Inferior parietal cortex (tissue), 1 donor: ENCODE results near the gene DRD3.

Source experiments
- DNase-seq: peaks from one replicate; pipeline ENCODE4 v3.0.0-alpha.2; 2016; ENCODE audit errors: extremely low spot score

DRD3 gene

DNA sequence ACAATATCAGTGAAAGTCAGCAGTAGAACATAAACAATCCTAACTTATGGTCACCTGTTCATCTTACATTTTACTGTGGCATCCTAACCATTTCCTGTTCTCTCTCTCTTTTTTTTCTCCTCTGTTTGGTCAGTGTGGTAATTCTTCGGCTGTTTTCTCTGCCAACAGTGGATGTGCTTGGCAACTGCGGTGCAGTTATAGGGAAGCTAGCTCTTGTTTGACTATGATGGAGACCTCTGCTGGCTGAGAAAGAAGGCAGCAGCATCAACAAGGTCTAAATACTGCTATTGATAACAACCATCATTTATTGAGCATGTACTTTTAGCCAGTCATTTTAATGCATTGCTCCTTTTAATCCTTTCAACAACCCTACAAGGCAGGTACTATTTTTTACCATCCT lies 723 bp upstream of the DRD3 start:
- peak; percentile 9 for DNase-seq

DNA sequence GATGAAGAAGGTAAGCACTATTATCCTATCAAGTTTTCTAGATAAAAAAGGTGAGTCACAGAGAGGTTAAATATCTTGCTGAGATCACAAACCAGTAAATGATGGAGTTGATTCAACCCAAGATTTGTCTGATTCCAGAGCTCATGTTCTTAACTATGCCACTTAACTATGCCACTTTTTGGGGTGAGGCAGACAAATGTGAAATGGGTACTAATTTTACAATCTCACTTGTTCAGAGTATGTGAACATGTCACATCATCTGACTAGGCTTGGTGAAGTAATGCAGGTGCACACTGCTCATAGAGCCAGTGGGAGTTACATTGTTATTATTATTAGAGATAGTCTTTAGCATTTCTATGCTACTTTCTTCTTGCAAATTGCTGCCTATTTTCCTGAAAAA lies 2.0 kb downstream of the DRD3 start:
- DNase-seq, result no peak

DNA sequence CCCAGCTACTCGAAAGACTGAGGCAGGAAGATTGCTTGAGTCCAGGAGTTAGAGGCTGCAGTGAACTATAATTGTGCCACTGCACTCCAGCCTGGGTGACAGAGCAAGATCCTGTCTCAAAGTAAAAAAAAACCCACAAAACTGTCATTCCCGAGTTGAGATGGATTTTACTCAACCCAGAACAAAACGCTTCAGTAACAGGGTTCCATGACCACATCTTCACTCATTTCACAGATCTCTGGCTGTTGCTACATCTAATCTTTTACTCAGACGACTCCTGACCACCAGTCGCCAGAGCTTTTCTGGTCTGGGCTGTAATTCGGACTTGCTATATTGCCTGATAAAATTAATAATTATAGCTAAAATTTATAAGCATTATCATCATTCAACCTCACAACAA lies 2.4 kb downstream of the DRD3 start:
- DNase-seq, result no peak

DNA sequence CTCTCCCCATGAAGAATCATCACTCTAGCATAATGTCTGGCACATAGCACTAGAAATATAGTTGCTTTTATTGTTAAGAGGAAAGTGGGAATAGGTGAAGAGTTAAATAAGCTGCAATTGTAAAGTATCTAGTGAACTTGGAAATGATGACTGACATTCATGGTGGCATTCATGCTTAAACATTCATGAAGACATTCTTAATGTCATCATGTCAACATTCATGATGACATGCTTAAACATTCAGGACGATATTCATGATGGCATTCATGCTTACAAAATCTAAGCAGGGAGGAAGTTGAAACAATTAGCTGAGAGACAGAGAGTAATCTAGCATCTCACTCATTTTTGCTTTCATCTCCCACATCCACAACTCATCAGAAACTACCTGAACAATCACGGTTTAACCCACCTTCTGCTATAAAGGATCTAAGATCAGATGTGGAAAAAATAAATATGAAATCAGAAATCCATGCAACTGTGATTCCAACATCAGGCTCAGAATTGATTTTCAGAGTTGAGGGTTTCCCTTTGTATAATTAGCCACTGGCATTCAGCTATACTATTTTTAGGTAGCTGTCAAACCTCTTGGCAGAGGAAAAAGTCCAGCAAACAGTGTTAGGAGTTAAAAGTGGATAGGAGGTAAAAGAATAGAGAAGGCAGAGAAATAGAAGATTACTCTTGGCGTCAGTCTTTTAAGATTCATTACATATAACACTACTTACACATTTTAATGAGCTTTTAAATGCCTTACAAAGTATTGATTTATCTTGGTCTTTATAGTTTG lies 3.5 kb downstream of the DRD3 start:
- DNase-seq, result no peak

DNA sequence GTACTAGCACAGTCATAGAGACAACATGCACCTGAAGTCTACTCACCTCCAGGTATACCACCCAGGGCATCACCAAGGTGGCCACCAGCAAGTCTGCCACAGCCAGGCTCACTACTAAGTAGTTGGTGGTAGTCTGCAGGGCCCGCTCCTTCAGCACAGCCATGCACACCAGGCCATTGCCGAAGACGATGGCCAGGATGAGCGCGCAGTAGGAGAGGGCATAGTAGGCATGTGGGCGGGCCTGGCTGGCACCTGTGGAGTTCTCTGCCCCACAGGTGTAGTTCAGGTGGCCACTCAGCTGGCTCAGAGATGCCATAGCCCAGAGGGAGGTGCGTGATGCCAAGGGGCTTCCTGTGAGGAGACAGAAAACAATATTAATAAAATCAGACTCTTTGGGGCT lies 7.2 kb downstream of the DRD3 start:
- no peak for DNase-seq

DNA sequence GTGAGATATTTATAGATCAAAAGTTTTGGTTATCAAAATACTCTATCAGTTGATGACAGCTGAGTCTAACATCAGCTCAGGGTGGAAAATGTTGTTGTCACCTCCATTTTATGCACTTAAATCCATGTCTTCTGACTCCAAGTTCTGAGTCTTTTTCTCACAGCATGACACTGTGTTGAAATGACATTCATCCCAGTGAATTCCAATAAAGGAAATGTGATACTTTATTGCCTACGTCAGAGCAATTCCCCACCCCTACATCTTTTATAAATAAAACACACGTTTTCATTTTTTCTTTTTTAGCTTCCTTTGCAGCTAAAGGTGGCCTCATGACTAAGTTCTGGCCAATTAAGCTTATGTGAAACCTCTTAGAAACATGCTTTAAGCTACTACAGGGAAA lies 10.7 kb downstream of the DRD3 start:
- DNase-seq, result no peak

DNA sequence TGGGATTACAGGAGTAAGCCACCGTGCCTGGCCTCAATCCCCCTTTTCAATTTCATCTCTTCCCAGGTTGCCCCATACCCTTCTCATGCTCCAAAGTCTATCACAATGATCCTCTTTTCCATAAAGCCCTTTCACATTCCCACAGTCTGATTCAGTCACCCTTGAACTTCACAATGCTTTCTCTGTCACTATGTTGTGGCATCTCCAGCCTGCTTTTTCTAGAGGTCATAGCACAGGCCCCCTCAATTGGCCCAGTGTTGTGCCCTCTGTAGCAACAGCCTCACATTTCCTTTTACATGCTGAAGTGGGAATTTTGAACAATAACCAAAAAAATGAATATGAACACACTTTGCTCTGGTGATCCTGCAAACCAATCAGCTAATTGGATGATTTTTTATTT lies 21.5 kb downstream of the DRD3 start:
- DNase-seq, result no peak

DNA sequence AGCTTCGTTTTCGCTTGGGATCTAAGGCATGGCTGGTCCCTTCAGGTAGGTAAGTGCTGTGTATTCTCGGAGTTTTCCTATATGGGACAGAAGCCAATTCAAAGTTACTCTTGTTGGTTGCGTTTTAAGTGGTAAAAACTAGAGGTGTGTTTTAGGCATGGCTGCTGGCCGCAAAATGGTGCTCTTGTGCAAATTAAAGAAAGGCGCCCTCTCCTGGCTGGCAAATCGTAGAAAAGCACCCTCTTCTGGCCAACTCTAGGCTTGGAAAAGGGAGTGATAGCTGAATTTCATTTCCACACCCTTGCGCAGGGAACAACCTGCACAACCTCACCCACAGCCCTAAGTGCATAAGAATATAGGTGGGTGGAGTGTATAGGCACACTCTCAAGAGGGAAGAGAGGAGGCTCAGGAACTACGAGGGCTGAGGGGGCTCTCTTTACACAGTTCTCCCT lies 23.5 kb downstream of the DRD3 start:
- no peak for DNase-seq

DNA sequence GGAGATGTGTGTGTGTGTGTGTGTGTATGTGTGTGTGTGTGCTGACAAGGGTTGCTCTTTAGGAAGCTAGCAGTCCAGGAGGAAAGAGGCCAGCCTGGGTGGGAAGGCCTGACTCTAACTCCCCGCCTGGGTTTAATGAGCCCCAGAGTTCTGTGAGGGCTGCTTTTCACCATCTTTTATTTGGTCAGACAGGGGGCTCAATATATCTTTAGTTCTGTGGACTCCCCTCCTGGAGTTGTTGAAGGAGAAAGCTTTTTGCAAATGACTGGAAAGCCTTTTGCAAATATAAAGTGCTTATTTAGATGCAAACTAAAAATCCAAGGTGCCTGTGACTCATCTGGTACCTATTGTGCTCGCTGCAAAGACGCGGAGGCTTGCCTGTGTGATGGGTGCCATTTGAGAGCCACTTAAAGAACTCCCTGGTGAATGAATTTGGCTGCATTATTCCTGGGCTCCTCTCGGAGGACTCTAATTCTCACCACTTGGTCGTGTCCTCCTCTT lies 24.5 kb downstream of the DRD3 start:
- no peak for DNase-seq

DNA sequence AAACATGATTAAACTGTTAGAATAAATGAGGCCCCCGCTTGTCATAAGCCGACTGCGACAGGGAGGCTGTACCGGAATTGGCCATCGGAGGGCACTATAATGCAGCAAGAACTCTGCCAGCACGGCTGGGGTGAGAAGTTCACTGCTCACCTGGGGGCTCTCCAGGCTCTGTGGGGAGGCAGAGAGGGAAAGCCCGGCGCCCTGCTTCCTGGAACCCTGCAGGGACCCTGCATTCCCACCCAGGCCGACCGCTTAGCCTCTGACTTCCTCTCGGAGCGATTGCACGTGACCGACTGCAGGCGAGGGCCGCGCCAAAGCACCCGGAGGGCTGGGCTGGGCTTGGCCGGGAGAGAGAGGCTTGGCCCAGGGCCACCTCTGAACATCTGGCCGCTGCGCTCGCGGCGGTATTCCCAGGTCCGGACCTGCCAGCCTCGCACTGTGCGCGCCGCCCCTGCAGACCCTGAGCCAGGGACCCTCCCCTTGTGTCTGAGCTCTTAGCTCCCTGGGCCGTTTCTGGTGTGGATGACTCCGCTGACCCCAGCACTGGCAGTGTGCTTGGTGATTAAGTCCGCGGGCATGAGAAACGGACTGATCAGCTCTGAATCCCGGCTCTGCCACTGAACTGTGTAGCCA lies 26.2 kb downstream of the DRD3 start:
- DNase-seq, result peak; percentile 77

DNA sequence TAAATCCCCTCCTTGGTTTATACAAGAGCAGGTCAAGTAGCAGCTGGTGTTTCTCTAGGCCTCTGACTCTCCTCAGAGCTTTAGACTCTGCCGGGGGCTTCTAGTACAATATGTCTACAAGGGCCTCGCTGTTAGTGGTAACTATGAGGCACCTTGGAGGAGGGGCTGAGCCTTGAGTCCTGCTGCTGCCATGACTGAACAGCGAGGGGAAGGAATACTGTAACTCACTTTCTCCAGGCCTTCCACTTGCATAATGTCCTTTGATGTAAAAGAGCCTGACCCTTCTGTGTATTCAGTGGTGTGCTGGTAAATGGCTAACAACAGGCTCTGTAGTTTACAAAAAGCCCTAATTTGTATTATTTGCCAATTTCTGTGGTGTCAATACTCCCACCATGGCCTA lies 27.8 kb downstream of the DRD3 start:
- DNase-seq, result no peak

DNA sequence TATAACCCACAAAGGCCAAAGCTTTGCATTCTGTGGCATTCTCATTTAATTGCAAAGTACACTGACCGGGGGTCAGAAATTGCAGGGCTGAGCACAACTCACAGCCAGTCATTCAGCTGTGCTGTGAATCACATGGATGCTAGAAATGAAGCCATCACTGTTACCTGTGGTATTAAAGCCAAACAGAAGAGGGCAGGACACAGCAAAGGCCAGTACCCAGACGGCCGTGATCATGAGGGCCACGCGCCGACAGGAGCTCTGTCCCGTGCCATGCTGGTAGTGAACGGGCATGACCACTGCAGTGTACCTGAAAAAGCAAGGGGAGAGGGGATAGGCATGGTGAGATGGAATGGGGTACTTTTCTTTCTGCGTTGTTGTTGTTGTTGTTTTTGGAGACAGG lies 31.6 kb downstream of the DRD3 start:
- DNase-seq, result no peak

DNA sequence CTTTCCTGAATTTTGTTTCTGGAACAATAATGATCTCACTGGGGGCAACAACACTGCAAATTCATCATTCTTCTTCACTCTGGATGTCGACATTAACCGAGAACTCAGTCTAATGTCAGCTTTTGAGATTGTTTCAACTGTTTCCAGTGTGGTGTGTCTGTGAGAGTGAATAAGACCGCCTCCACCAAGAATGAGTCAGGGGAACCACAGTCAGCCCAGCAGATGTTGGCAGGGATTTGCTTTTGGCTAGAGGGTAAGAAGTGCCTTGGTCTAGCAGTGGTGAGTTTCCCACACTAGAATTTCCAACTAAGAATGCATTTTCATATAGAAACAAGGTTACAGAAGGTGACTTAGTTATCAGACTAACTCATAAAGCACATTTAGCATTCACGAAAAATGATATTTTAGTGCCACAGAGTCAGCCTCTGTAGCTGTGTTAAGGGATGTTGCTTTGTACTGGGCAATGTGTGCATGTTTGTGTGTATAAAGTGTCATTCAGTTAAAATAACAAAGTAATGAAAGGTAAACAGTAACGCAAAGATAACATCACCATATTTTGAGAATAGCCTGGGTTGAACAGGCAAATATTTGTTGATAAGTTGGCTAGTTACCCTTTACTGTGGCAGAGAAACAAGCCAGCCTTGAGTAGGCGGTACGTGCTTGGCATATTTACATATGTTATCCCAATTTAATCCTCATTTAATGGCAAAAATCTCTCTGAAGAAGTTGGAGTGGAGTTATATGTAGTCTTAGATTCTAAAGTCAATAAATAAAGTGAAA lies 33.8 kb downstream of the DRD3 start:
- peak; percentile 32 for DNase-seq

DNA sequence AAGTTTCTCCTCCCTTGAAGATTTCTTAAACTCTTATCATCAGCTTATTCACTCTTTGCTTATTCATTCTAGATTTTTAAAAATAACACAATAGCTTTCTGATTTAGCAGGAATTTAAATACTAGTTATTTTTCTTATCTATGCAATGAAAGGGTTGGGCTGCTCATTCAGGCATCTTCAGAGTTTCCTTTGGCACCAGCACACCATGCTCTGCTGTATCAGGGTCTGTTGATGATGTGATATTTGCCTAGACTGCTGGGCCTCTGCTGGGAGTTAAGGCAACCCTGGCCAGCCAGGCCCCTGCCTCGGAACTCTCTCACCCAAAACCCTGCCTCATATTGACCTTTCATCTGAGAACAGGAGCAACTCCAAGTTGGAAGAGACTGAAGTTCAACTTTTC lies 35.0 kb downstream of the DRD3 start:
- DNase-seq, result no peak

DNA sequence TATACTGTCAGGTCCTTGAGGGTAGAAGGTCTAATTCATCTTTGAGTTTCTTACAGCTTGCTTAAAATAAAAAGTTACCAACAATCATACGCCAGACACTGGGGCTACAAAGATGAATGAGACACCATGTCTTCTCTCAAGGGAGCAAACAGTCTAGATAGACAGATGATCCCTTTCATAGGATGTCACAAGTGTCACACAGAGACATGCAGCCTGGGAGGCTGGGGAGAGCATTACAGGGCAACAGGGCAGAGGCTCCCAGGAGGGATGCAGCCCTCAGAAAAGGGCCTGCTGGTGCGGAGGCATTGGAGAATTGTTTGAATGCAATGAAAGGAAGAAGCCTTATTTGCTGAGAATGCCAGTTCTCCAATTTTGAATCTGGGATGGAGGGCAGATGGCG lies 39.0 kb downstream of the DRD3 start:
- DNase-seq, result no peak

DNA sequence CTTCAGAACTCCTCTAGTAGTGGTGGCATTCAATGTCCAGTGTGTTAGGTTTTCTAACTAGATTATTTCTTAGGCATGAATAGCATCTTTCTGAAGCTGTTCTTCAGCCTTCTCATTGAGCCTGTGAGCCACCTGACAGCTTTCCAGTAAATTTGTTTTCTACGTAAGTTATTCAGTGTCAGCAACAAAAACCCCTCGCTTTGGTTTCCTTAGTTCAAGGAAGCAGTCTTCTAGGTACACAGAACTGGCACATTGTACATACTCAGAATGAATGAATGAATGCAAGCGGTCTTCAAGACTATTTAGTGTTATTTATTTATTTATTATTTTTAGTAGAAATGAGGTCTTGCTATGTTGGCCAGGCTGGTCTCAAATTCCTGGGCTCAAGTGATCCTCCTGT lies 44.9 kb downstream of the DRD3 start:
- DNase-seq, result no peak

DNA sequence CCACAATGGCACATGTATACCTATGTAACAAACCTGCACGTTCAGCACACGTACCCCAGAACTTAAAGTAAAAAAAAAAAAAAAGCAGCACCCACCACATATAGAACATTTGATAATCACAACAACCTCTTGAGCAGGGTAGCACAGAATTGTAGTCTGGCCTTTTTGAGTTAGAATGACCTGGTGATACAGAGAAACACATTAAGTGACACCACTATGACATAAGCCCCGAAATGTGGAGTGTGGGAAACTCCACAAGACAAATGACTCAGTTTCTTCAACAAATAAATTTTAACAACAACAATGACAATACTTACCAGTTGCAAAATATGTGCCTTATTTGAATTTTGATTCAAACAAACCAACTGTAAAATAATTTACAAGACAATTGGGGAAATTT lies 46.4 kb downstream of the DRD3 start:
- DNase-seq, result no peak

DNA sequence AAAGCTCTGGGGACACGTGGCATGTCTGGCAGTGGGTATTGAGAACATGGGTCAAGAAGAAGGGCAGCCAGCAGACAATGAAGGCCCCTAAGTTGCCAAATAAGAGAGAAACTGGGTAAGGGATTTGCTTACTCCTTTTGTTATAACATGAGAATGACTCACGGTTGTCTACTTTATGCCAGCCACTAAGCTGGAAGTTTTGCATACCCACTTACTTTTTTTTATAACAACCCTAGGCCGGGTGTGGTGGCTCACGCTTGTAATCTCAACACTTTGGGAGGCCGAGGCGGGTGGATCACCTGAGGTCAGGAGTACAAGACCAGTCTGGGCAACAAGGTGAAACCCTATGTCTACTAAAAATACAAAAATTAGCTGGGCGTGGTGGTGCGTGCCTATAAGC lies 50.0 kb downstream of the DRD3 start:
- no peak for DNase-seq

DNA sequence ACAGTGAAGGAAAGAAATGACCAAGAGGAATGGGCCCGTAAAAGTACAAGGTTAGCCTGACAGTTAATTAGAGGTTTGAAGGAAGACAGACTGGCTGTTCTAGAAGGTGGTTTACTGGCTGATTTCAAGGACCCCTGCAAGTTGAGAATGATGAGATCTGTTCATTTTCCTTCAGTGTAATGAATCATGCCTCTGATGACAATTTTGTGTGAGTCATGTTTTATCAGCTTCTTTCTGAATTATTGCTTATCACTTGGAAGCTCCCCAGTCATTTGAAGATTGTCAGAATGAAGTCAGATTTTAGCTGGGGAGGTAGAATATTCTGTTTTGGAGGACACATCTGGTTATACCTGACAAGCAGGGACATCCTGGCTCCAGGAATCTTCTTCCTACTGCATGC lies 50.6 kb downstream of the DRD3 start:
- DNase-seq, result no peak

DNA sequence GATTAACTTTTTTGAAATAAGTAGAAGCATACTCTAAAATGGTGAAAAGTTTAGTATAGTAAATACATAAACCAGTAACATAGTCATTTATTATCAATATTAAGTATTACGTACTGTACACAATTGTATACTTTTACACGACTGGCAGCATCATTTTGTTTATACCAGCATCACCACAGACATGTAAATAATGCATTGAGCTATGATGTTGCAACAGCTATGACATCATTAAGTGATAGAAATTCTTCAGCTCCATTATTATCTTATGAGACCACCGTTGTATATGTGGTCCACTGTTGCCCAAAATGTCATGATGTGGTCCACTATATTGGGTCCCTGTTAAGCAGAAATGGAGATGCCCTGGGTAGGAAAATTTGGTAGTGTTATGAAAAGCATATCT lies 51.3 kb downstream of the DRD3 start:
- no peak for DNase-seq

DNA sequence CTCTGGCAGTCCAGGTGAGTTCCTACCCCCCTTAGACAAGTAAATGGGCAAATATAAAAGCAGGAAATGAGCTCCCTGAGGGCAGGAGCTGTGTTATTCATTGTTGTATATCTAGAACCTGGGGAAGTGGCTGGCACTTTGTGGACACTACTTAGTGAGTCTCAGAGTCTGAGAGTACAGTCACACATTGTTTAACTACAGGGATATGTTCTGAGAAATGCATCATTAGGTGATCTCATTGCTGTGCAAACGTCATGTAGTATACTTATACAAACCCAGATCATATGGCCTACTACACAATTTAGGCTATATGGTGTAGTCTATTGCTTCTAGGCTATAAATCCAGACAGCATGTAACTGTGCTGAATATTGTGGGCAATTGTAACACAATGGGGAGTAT lies 52.4 kb downstream of the DRD3 start:
- DNase-seq, result no peak

DNA sequence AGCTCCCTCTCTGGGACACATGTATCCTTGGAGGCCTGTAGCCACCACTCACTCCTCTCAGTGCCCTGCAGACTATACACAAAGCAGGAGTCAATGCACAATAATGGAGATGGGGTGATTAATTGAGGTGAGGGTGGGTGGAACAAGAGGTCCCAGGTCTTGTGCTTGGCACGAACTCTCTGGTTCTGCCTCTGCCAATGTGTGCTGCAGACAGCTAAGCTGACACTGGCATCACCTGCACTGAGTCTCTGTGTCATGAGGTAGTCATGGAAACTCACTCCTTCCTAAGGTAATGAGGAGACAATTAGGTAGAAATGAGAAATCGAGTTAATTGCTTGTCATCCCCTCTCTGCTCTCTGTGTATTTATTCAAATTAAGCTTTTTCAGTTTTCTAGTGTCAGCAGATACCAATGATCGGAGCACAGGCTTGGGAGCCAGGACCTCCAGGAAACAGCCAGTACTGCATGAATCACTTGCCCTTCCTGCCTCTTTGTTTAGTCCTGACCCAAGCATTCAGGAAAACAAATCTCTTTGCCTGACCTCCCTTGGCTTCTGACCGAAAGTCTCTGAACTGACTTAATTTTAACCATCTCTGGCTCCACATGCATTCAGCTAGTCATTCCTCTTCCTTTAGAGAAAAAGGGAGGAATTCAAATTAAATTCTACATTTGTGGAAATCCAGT lies 56.7 kb downstream of the DRD3 start:
- DNase-seq, result no peak
